ENCODE measurements around the gene ZNF660.
"Not testable (repeated sequence)": the region's sequence is repeated elsewhere in the genome, so short reads cannot be mapped to it uniquely, and the experiment has no call there.

Gene ZNF660

DNA sequence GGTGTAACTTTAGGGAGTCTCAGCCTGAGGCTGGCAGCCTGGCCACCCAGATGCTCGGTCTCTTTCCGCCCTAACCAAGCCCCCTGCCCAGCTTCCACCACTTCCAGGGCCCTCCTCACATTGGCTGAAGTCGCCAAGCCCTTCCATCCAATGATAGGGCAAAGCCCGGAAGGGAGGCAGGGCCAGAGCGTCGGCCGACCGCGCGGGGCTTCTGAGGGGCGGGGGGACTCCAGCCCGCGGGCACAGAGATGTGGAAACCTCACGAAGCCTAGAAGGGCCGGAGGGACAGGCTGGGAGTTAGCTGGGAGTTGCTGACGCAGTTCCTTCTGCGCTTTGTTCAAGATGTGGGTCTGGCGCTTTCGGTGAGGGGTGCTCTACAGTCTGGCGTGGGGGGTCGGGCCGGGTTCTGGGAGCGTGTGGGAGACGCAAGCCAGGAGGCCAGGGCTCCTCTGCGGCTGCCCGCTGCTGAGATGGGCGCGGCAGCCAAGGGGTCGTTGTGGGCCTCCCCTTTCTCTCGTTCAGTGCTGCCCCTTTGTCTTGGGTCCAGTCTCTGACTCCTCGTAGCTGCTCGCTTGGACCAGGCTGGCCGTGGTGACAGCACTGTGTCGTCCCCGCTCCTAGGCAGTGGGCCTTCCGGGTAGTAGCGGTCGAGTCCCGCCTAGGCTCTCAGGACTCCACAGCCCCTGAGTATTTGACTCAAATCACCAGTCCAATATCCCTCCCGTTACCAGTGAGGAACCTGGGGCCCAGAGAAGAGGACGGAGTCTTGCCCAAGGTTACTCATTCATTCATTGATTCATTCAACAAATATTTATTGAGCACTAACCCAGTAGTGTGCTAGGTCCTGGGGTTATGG, at the start of gene ZNF660:
TSS of gene ZNF660 (plus strand) at position 319 of the 856 bp plus-strand sequence. CDS start 9,230 bp downstream, outside the sequence.
- no peak for DNase-seq (ENCODE audit: low read depth in 2 of 2)

- no peak for DNase-seq (ENCODE audit: low read depth in 2 of 2)
These were observed 49.4 kb upstream of the ZNF660 start for GRCh38 chr3:44535364-44535763.

GRCh38 chr3:44544811-44545210, 40.0 kb upstream of the ZNF660 start:
- not testable (repeated sequence) for DNase-seq (ENCODE audit: low read depth in 2 of 2)

DNA sequence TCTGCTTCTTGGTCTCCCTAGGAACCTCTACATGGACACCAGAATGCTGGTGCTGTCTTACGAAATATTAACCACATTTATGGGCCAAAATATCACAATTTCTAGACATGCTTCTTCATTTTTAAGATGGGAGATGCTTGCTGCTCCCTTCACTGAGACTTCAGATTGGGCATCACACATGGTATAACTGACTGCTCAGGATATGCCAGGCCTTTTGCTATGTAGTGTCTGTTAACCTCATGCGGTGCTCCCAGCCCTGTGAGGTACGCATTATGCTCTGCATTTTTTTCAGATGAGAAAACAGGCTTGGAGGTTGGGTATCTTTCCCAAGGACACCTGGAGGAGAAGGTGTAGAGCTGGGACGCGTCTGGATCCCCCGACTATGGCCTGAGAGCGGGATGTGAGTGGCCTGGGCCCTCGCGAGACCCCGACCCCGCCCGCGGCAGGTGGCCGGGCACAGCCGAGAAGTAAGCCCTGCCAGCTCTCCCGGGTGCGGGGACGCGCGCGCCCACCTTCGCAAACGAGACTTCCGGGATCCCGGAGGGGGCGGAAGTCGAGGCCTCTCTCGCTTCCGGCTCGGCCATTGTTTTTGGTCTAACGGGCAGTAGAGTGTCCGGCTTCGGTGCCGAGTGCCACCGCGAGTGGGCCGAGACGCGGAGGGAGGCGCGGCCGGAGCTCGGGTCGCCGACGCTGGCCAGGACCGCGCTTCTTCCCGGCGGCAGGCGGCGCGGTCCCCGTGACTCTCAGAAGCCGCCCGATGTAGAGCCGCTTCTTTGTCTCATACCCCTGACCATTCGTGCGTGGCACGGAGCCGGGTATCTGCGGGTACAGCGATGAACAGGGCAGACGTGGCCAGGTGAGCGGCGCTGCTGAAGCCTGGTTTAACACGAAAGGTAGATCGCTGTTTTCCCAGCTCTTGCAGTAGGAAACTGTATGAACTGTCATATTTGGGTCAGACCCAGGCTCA, 29.9 kb upstream of the ZNF660 start, which contains the start of gene ZKSCAN7:
TSS of gene ZKSCAN7 (plus strand) at position 568 of the 967 bp plus-strand sequence. CDS start 1,855 bp downstream, outside the sequence.
- peak; percentile 8 to 25 for DNase-seq (ENCODE audit: low read depth in 2 of 2)

GRCh38 chr3:44555723-44556122, 29.0 kb upstream of the ZNF660 start:
- DNase-seq (ENCODE audit: low read depth in 2 of 2): no peak

GRCh38 chr3:44557074-44557473, 27.7 kb upstream of the ZNF660 start:
- no peak for DNase-seq (ENCODE audit: low read depth in 2 of 2)

GRCh38 chr3:44561076-44561475, 23.7 kb upstream of the ZNF660 start:
- DNase-seq (ENCODE audit: low read depth in 2 of 2): no peak

DNA sequence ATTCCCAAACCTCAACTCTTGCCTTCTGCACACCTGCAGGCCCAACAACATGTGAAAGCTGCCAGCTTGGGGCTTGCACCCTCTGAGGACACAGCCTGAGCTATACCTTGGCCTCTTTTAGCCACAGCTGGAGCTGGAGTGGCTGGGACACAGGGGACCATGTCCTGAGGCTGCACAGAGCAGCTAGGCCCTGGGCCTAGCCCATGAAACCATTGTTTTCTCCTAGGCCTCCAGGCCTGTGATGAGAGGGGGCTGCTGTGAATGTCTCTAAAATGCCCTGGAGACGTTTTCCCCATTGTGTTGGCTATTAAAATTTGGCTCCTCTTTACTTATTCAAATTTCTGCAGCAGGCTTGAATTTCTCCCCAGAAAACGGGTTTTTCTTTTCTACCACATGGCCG, 22.6 kb upstream of the ZNF660 start:
- DNase-seq (ENCODE audit: low read depth in 2 of 2): no peak

DNA sequence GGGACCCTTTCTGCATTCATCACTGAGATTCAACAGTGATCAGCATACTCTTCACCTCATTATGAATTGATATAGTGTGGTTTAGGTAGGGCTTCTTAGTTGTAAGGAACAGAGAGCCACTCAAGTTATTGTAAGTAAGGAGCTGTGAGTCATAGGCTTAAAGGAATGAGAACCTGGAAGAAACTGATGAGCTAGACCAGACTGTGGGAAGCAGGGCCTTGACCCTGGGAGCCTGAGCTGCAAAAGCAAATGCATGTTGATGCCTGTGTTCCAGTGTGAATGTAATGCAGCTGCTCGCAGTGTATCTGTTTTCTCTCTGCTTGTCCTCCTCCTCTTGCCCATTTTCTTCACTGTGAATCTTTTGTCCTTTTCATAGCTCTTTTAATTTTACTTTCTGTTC, 16.2 kb upstream of the ZNF660 start:
- DNase-seq (ENCODE audit: low read depth in 2 of 2): no peak

DNA sequence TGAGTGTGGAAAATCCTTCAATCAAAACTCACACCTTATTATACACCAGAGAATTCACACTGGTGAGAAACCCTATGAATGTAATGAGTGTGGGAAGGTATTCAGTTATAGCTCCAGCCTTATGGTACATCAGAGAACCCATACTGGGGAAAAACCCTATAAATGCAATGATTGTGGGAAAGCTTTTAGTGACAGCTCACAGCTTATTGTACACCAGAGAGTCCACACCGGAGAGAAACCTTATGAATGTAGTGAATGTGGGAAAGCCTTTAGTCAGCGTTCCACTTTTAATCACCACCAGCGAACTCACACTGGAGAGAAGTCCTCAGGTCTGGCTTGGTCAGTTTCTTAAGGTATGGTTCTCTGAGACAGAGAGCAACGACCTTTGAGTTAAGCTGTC, 13.7 kb upstream of the ZNF660 start:
- no peak for DNase-seq (ENCODE audit: low read depth in 2 of 2)

GRCh38 chr3:44576613-44577012, 8.2 kb upstream of the ZNF660 start:
- no peak for DNase-seq (ENCODE audit: low read depth in 2 of 2)

- not testable (repeated sequence) for DNase-seq (ENCODE audit: low read depth in 2 of 2)
These were observed 7.3 kb upstream of the ZNF660 start for GRCh38 chr3:44577354-44577952.

GRCh38 chr3:44578316-44578715, 6.4 kb upstream of the ZNF660 start:
- not testable (repeated sequence) for DNase-seq (ENCODE audit: low read depth in 2 of 2)

- not testable (repeated sequence) for DNase-seq (ENCODE audit: low read depth in 2 of 2)
These were observed 5.7 kb upstream of the ZNF660 start for GRCh38 chr3:44578924-44579515.

DNA sequence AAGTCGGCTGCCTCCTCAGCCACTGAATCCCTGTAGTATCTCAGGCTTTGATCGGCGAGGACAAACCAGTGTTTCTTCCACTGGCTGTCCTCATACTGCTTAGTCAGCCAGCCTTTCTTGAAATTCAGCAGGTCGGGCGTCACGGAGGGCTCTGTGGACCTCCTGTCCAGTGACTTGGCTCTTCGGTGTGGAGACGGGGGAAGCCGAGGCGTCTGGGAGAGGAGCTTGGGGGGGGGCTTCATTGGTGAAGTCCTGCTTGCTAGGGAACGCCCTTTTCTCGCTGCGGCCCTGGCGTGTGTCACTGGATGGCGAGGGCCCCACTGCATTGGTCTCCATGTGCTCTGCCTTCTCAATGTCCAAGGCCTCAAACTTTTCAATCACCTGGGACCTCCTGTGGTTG, 5.0 kb upstream of the ZNF660 start:
- DNase-seq (ENCODE audit: low read depth in 2 of 2): not testable (repeated sequence)

- DNase-seq (ENCODE audit: low read depth in 2 of 2): not testable (repeated sequence)
These were observed 3.8 kb upstream of the ZNF660 start for GRCh38 chr3:44580971-44581370.

DNA sequence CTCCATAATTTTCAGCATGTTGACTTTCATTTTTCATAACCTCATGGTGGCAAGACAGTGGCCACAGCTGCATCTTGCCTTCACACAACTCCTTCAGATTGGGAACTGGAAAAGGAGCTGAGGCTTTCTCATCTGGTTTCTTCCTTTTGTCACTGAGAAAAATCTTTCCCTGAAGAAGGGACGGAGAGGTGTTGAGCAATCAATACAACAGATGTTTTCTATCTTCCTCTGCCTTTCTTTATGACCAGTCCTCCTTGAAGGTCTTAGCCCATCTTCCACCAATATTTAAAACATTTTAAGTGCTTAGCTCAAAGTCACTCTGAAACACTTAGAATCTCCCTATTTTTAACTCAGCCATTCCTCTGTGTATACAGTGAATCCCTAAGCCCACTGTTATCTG, 11.9 kb downstream of the ZNF660 start:
- DNase-seq (ENCODE audit: low read depth in 2 of 2): no peak

GRCh38 chr3:44601749-44602148, 17.0 kb downstream of the ZNF660 start:
- DNase-seq (ENCODE audit: low read depth in 2 of 2): no peak

GRCh38 chr3:44612678-44613077, 27.9 kb downstream of the ZNF660 start:
- no peak for DNase-seq (ENCODE audit: low read depth in 2 of 2)

- DNase-seq (ENCODE audit: low read depth in 2 of 2): peak; percentile 23 to 38
These were observed 40.2 kb downstream of the ZNF660 start, which contains the start of gene ZNF197 for GRCh38 chr3:44624749-44625480. ZNF197 (plus strand) TSS chr3:44625036; CDS start chr3:44629155, 4,119 bp downstream.

DNA sequence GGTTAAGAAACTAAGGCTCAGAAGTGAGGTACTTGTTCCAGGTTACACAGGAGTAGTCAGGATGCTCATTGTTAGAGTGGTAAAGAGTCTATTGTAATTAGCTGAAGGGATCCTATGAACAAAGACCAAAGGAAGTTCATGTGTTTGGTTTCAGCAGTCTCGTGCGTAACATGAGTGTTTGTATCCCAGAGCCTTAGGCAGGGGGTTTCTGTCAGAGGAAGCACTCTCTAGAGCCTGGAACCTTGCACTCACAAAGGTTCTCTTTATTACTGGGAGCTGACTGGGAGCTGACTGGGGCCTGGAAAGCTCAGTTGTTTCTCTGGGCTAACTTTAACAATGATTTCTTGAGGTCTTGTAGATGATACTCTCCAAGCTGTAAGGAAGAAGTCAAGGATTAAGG, 44.0 kb downstream of the ZNF660 start:
- DNase-seq (ENCODE audit: low read depth in 2 of 2): no peak
